H9 (cell line): ENCODE data around the gene RSPH4A. TPM values are rescaled to one million over a fixed set of nuclear protein-coding genes. Genes with fewer than 3 reads are reported as not detected.

ENCODE experiments used
- DNase-seq: peaks from one replicate; pipeline ENCODE4 v3.0.0-alpha.2; 2017
- H2AFZ ChIP-seq: one replicate; pipeline ENCODE4 v1.6.1; 2013; ENCODE audit warnings: mild to moderate bottlenecking, low read length, control low read depth, moderate library complexity
- H2AK5ac ChIP-seq: 2 replicates; pipeline ENCODE4 v1.6.1; 2013; ENCODE audit warnings: low read length, control low read depth, mixed read lengths; ENCODE audit not compliant: insufficient read length
- H2BK120ac ChIP-seq: one replicate; pipeline ENCODE4 v1.6.1; 2013; ENCODE audit warnings: low read depth, mild to moderate bottlenecking, low read length, control low read depth, inconsistent platforms; ENCODE audit not compliant: poor library complexity, severe bottlenecking
- H2BK12ac ChIP-seq: 2 replicates; pipeline ENCODE4 v1.6.1; 2013; ENCODE audit warnings: low read length, control low read depth, mixed read lengths, low read depth; ENCODE audit not compliant: insufficient read length
- H2BK15ac ChIP-seq: 2 replicates; pipeline ENCODE4 v1.6.1; 2013; ENCODE audit warnings: low read depth, low read length, control low read depth
- H2BK20ac ChIP-seq: one replicate; pipeline ENCODE4 v1.6.1; 2013; ENCODE audit warnings: low read depth, mild to moderate bottlenecking, low read length, control low read depth, inconsistent platforms; ENCODE audit not compliant: poor library complexity, severe bottlenecking
- H2BK5ac ChIP-seq: 2 replicates; pipeline ENCODE4 v1.6.1; 2013; ENCODE audit warnings: low read length, control low read depth, mixed read lengths; ENCODE audit not compliant: insufficient read length
- H3K14ac ChIP-seq: 2 replicates; pipeline ENCODE4 v1.6.1; 2013; ENCODE audit warnings: low read length, control low read depth; ENCODE audit not compliant: insufficient read depth
- H3K18ac ChIP-seq: 2 replicates; pipeline ENCODE4 v1.6.1; 2013; ENCODE audit warnings: low read depth, mild to moderate bottlenecking, mixed read lengths, low read length, control low read depth; ENCODE audit not compliant: insufficient read length
- H3K23ac ChIP-seq: 2 replicates; pipeline ENCODE4 v1.6.1; 2013; ENCODE audit warnings: low read length, control low read depth, mixed read lengths, low read depth; ENCODE audit not compliant: insufficient read length
- H3K23me2 ChIP-seq: 2 replicates; pipeline ENCODE4 v1.6.1; 2013; ENCODE audit warnings: low read depth, mild to moderate bottlenecking, mixed read lengths, low read length, control low read depth; ENCODE audit not compliant: insufficient read length, poor library complexity, severe bottlenecking
- H3K27ac ChIP-seq: 2 replicates; pipeline ENCODE4 v1.5.1; 2013; ENCODE audit warnings: low read length, control low read depth, mixed read lengths, low read depth; ENCODE audit not compliant: insufficient read length
- H3K27me3 ChIP-seq: 2 replicates; pipeline ENCODE4 v1.6.1; 2013; ENCODE audit warnings: low read length, control low read depth, inconsistent platforms; ENCODE audit not compliant: insufficient read depth
- H3K4ac ChIP-seq: 2 replicates; pipeline ENCODE4 v1.6.1; 2013; ENCODE audit warnings: low read depth, mild to moderate bottlenecking, control low read depth, inconsistent platforms, low read length, moderate library complexity
- H3K4me1 ChIP-seq: 2 replicates; pipeline ENCODE4 v1.6.1; 2013; ENCODE audit warnings: low read length, control low read depth, inconsistent platforms; ENCODE audit not compliant: insufficient read depth
- H3K4me2 ChIP-seq: 2 replicates; pipeline ENCODE4 v1.6.1; 2013; ENCODE audit warnings: low read length, control low read depth, mixed read lengths; ENCODE audit not compliant: insufficient read length, insufficient read depth
- H3K56ac ChIP-seq: 2 replicates; pipeline ENCODE4 v1.6.1; 2013; ENCODE audit warnings: low read depth, mild to moderate bottlenecking, mixed read lengths, low read length, control low read depth; ENCODE audit not compliant: insufficient read length
- H3K79me1 ChIP-seq: 2 replicates; pipeline ENCODE4 v1.6.1; 2013; ENCODE audit warnings: low read depth, mild to moderate bottlenecking, moderate library complexity, low read length, control low read depth, inconsistent platforms; ENCODE audit not compliant: insufficient read depth, poor library complexity, severe bottlenecking
- H3K79me2 ChIP-seq: 2 replicates; pipeline ENCODE4 v1.6.1; 2013; ENCODE audit warnings: low read length, control low read depth, inconsistent platforms; ENCODE audit not compliant: insufficient read depth
- H3K9ac ChIP-seq: 2 replicates; pipeline ENCODE4 v1.6.1; 2013; ENCODE audit warnings: low read length, control low read depth, mixed read lengths; ENCODE audit not compliant: insufficient read length; ENCODE audit errors: extremely low read depth
- H3K9me3 ChIP-seq: one replicate; pipeline ENCODE4 v1.6.1; 2013; ENCODE audit warnings: low read depth, low read length, inconsistent platforms; ENCODE audit not compliant: control insufficient read depth
- H3T11ph ChIP-seq: one replicate; pipeline ENCODE4 v1.6.1; 2013; ENCODE audit warnings: mild to moderate bottlenecking, low read length, control low read depth, inconsistent platforms
- H4K20me1 ChIP-seq: one replicate; pipeline ENCODE4 v1.6.1; 2013; ENCODE audit not compliant: control insufficient read depth, insufficient read length, insufficient read depth
- H4K5ac ChIP-seq: 2 replicates; pipeline ENCODE4 v1.6.1; 2013; ENCODE audit warnings: low read depth, mild to moderate bottlenecking, mixed read lengths, low read length, control low read depth; ENCODE audit not compliant: insufficient read length
- H4K8ac ChIP-seq: replicated peaks from 2 replicates; pipeline ENCODE4 v1.6.1; 2013; ENCODE audit warnings: low read length, control low read depth, mixed read lengths, low read depth; ENCODE audit not compliant: insufficient read length
- H4K91ac ChIP-seq: 2 replicates; pipeline ENCODE4 v1.6.1; 2013; ENCODE audit warnings: low read depth, mild to moderate bottlenecking, moderate library complexity, mixed read lengths, low read length, control low read depth; ENCODE audit not compliant: insufficient read length
- H3K27ac Mint-ChIP-seq, 3 experiments: 2 replicates in 2 of 3; 3 replicates in 1 of 3; pipeline ENCODE4 v1.8.0; 2020 to 2021; ENCODE audit warnings: mixed read lengths in 3 of 3, mild to moderate bottlenecking in 1 of 3, moderate library complexity in 1 of 3
- H3K27me3 Mint-ChIP-seq: 2 replicates; pipeline ENCODE4 v1.8.0; 2021; ENCODE audit warnings: low read depth, mild to moderate bottlenecking, moderate library complexity, mixed read lengths
- H3K36me3 Mint-ChIP-seq, 3 experiments: 2 replicates in 2 of 3; 3 replicates in 1 of 3; pipeline ENCODE4 v1.8.0; 2020 to 2021; ENCODE audit warnings: low read depth in 3 of 3, mixed read lengths in 3 of 3; ENCODE audit not compliant: insufficient read depth in 1 of 3
- H3K4me1 Mint-ChIP-seq, 2 experiments: 2 replicates each; pipeline ENCODE4 v1.8.0; 2020; ENCODE audit warnings: mixed read lengths in 2 of 2
- H3K4me3 Mint-ChIP-seq, 2 experiments: 2 replicates in 1 of 2; 3 replicates in 1 of 2; pipeline ENCODE4 v1.8.0; 2020 to 2021; ENCODE audit warnings: mild to moderate bottlenecking in 2 of 2, mixed read lengths in 2 of 2, moderate library complexity in 1 of 2
- H3K9me3 Mint-ChIP-seq, 2 experiments: 2 replicates in 1 of 2; 3 replicates in 1 of 2; pipeline ENCODE4 v1.8.0; 2020; ENCODE audit warnings: mild to moderate bottlenecking in 2 of 2, mixed read lengths in 2 of 2, moderate library complexity in 1 of 2
- WGBS: extraction: QIAGEN DNeasy Blood & Tissue Kit; methylation state at CpG from one replicate; pipeline ENCODE4 v1.1.7; 2013; ENCODE audit warnings: missing lambda C conversion rate, low lambda C conversion rate, mixed read lengths; ENCODE audit not compliant: insufficient read length; ENCODE audit errors: extremely low coverage; 5-methylcytosine and 5-hydroxymethylcytosine counted together
- total RNA-seq: library from RNA; stranded (reverse); gene quantifications from 2 replicates; pipeline ENCODE4 v1.2.1, GENCODE V29; 2021
- TF ChIP-seq, protein P1 (sequence below): fragments of 200-600 bp; sonication (generic); conservative IDR thresholded peaks from 3 replicates; pipeline ENCODE4 v1.8.0; 2021; ENCODE audit warnings: antibody characterized with exemption, mild to moderate bottlenecking

Gene RSPH4A
- total RNA-seq, 1 experiment from 2014 or later, result 0.31 TPM

DNA sequence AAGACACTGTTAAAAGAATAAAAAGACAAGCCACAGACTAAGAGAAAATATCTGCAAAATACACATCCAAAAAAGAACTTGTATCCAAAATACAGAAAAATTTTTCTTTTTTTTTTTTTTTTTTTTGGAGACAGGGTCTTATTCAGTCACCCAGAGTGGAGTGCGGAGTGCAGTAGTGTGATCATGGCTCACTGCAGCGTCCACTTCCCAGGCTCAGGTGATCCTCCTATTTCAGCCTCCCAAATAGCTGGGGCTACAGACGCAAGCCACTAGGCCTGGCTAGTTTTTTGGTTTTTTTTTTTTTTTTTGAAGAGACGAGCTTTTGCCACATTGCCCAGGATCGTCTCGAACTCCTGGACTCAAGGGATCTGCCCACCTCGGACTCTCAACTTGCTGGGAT lies 49.2 kb downstream of the RSPH4A start:
- Histone ChIP-seq H3K14ac (no peak overlapping the region), H3K79me1 (peaks cover 10% of the 10 kb centered on the region), H3T11ph (no peak overlapping the region), H4K8ac (no peak overlapping the region), H3K4me1 (no peaks in the 10 kb centered on the region), H3K4ac (no peak overlapping the region), H2BK5ac (no peak overlapping the region), H3K18ac (no peak overlapping the region), H2AFZ (no peak overlapping the region), H4K91ac (no peak overlapping the region), H3K79me2 (peaks cover 9% of the 10 kb centered on the region; the same call in 1 of the 2 replicates), H3K27me3 (no peaks in the 10 kb centered on the region), H3K9ac (no peak overlapping the region), H3K4me2 (no peak overlapping the region), H3K27ac (no peak overlapping the region), H3K56ac (no peak overlapping the region), H2BK120ac (no peak overlapping the region), H3K23ac (no peak overlapping the region), H2BK15ac (no peak overlapping the region), H3K23me2 (peaks cover 5% of the 10 kb centered on the region), H2BK12ac (no peak overlapping the region), H3K9me3 (no peaks in the 10 kb centered on the region), H2BK20ac (no peak overlapping the region), H4K20me1 (no peaks in the 10 kb centered on the region), H2AK5ac (no peak overlapping the region), H4K5ac (no peak overlapping the region)
- H3K4me1 Mint-ChIP-seq, result peaks cover 16 to 18% of the 10 kb centered on the region in 2 experiments
- WGBS, result no CpG with 5 or more reads among the region's 7 CpGs
- peaks cover 0 to 3% of the 10 kb centered on the region in 2 experiments; a peak in 1 of 5 replicates for H3K9me3 Mint-ChIP-seq
- DNase-seq, result no peak
- H3K4me3 Mint-ChIP-seq, result peak overlapping the region; percentile 5 to 64; a peak in 2 of 5 replicates
- H3K36me3 Mint-ChIP-seq, result peaks cover 0 to 5% (median 3%) of the 10 kb centered on the region in 3 experiments; a peak in 3 of 7 replicates
- TF ChIP-seq, protein P1, sequence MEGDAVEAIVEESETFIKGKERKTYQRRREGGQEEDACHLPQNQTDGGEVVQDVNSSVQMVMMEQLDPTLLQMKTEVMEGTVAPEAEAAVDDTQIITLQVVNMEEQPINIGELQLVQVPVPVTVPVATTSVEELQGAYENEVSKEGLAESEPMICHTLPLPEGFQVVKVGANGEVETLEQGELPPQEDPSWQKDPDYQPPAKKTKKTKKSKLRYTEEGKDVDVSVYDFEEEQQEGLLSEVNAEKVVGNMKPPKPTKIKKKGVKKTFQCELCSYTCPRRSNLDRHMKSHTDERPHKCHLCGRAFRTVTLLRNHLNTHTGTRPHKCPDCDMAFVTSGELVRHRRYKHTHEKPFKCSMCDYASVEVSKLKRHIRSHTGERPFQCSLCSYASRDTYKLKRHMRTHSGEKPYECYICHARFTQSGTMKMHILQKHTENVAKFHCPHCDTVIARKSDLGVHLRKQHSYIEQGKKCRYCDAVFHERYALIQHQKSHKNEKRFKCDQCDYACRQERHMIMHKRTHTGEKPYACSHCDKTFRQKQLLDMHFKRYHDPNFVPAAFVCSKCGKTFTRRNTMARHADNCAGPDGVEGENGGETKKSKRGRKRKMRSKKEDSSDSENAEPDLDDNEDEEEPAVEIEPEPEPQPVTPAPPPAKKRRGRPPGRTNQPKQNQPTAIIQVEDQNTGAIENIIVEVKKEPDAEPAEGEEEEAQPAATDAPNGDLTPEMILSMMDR, result no peak
- H3K27me3 Mint-ChIP-seq, result no peaks in the 10 kb centered on the region
- H3K27ac Mint-ChIP-seq, result peak overlapping the region in 1 of 3 experiments; percentile 68; a peak in 1 of 7 replicates
